T-helper 1 cell treated with Interleukin-12 subunit alpha and Interleukin-12 subunit beta and Interleukin-4 antibody, amounts not matched to agents 30 ng/mL and 1 ng/mL, for 36 hours (primary cell): ENCODE data around the gene BBS5. TPM values are rescaled to one million over a fixed set of nuclear protein-coding genes. Genes with fewer than 3 reads are reported as not detected.
"Not testable (repeated sequence)": the region's sequence is repeated elsewhere in the genome, so short reads cannot be mapped to it uniquely, and the experiment has no call there.

ENCODE experiments used
- intact Hi-C: fragments of 100-400 bp; cut with micrococcal nuclease; formaldehyde crosslinking; loops from one replicate; pipeline ENCODE4 v1.15.1; 2024
- total RNA-seq: library from RNA; stranded (reverse); gene quantifications from 2 replicates; pipeline ENCODE4 v1.2.3, GENCODE V29; 2022

BBS5 gene
- total RNA-seq, 1 donor from 2014 or later = 2.2 TPM

DNA sequence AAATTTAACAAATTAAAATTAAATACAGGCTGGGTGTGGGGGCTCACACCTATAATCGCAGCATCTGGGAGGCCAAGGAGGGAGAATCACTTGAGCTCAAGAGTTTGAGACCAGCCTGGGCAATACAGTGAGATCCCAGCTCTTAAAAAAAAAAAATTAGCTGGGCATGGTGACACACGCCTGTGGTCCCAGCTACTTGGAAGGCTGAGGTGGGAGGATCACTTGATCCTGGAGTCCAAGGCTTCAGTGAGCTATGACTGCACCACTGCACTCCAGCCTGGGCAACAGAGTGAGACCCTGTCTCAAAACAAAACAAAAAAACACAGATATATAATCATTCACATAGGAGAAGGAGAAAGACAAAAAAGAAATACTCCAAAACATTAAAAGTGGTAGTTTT is 60.2 kb downstream of the BBS5 start:
- intact Hi-C loops = not testable (repeated sequence)

DNA sequence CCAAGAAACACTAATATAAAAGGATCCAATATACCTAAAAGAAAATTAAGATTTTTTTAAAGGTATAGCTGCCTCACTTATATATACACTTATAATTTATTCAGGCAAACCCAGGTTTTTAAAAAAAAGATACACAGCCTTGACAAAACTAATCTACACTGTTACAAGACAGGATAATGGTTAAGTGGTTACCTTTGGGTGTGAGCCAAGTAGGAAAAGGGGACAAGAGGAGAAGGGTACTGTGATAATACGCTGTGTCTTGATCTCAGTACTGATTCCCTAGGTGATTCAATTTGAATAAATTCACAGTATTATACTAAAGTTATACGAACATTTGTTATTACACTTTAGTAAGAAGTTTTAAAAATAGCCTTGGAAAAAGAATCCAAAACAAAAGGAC is 60.9 kb downstream of the BBS5 start:
- intact Hi-C loops = no loop called here

DNA sequence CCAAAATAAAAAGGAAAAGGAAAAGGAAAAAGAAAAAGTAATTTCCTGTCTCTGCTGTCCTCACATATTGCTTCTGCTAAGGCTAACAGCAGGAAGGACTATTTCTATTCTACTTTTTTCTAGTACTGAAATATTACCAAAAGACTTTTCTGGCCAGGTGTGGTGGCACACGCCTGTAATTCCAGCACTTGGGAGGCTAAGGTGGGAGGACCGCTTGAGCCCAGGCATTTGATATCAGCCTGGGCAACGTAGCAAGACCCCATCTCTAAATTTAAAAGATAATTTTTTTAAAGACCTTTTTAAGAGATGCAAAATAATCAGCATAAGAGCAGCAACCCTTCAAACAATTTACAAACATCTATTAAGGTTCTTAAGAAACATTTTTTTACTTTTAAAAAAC is 63.1 kb downstream of the BBS5 start:
- intact Hi-C loops = no loop called here

DNA sequence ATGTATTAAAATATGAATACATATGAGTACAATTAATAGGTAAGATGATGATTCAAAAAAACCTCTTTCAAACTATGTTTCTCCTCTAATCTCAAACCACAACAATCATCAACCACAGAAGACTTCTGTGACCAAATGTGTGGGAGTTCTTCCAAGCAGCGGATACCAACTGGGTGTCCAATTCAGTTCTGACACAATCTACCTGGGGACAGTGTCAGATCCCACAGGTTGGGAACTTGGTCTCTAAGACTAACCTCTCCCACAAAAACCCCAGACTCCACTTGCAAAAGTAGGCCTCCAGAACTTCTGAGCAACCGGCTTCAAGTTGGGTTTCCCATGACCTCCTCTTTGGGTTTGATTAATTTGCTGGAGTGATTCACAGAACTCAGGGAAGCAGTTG is 67.5 kb downstream of the BBS5 start:
- intact Hi-C loops = no loop called here

Other genes with a start within 250 kb of the BBS5 start
- 0.07 TPM in 1 of 2 replicates, not detected in the other for gene LRP2, start 117.0 kb upstream of the BBS5 start, total RNA-seq
- gene KLHL41, start 30.2 kb downstream of the BBS5 start, total RNA-seq = not detected in 2 replicates
- 35.9 and 39.2 TPM in 2 replicates for gene FASTKD1, start 94.4 kb downstream of the BBS5 start, total RNA-seq
- 52.3 and 60.2 TPM in 2 replicates for gene PPIG, start 104.9 kb downstream of the BBS5 start, total RNA-seq
- not detected in 2 replicates for gene CFAP210, start 214.9 kb downstream of the BBS5 start, total RNA-seq
- gene PHOSPHO2, start 215.0 kb downstream of the BBS5 start, total RNA-seq = 2.1 and 3.0 TPM in 2 replicates